ENCODE data around the gene GPR107. TPM values are rescaled to one million over a fixed set of nuclear protein-coding genes. Genes with fewer than 3 reads are reported as not detected.
A peak's percentile ranks its signal among the peaks of the same experiment; 100 is the strongest.
"Not testable (repeated sequence)": the region's sequence is repeated elsewhere in the genome, so short reads cannot be mapped to it uniquely, and the experiment has no call there.

GPR107 gene
- 10 to 100 TPM; 48.7 to 57.7 (median 54.1) TPM for polyA plus RNA-seq (ENCODE audit: insufficient read length in 4 of 4)

GRCh38 chr9:130053504-130054324 is at the start of gene GPR107:
Gene GPR107, plus strand, starts transcription at chr9:130053906. Its CDS starts 27 bp downstream, at chr9:130053933.
- DNase-seq (ENCODE audit: low read depth in 4 of 4, low spot score in 2 of 4): peak in 2 of 4 donors; percentile 71 to 75

DNA sequence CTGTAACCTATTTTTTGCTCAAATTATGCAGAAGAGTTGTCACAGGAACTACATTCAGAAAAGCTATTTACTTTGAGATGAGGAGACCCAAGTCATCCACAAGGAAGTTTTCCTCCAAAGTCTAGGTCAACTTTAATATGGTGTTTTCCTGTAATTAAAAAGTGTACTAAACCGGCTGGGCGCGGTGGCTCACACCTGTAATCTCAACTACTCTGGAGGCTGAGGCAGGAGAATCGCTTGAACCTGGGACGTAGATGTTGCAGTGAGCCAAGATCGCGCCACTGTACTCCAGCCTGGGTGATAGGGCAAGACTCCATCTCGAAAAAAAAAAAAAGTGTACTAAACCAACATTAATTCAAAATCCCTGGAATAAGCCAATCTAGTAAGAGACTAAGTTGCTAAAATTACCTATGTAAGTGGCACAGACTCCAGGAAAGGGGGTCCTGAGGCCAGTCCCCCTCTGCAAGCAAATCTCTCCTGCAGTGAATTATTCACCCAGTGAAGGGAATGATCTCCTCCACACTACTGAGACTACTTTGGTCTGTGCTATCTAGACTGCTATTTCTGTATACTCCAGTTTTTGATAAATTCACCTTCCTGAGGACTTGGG is 49.7 kb upstream of the GPR107 start:
- no peak for DNase-seq (ENCODE audit: low read depth in 4 of 4, low spot score in 2 of 4)

DNA sequence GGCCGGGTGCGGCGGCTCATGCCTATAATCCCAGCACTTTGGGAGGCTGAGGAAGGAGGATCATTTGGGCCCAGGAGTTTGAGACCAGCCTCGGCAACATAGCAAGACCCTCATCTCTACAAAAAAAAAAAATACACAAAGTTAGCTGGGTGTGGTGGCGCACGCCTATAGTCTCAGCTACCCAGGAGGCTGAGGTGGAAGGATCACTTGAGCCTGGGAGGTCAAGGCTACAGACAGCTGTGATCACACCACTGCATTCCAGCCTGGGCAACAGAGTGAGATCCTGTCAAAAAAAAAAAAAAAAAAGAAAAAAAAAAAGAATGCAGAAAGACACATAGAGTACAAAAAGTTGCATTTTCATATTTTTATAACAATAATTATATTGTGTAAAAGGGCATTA is 46.8 kb upstream of the GPR107 start:
- DNase-seq (ENCODE audit: low read depth in 4 of 4, low spot score in 2 of 4): not testable (repeated sequence)

GRCh38 chr9:130008538-130008937 is 45.2 kb upstream of the GPR107 start:
- no peak for DNase-seq (ENCODE audit: low read depth in 4 of 4, low spot score in 2 of 4)

GRCh38 chr9:130009546-130009945 is 44.2 kb upstream of the GPR107 start:
- DNase-seq (ENCODE audit: low read depth in 4 of 4, low spot score in 2 of 4): not testable (repeated sequence)

GRCh38 chr9:130010151-130010988 is 43.3 kb upstream of the GPR107 start:
- DNase-seq (ENCODE audit: low read depth in 4 of 4, low spot score in 2 of 4): no peak

- no peak for DNase-seq (ENCODE audit: low read depth in 4 of 4, low spot score in 2 of 4)
Observed at GRCh38 chr9:130013326-130013725, 40.4 kb upstream of the GPR107 start.

DNA sequence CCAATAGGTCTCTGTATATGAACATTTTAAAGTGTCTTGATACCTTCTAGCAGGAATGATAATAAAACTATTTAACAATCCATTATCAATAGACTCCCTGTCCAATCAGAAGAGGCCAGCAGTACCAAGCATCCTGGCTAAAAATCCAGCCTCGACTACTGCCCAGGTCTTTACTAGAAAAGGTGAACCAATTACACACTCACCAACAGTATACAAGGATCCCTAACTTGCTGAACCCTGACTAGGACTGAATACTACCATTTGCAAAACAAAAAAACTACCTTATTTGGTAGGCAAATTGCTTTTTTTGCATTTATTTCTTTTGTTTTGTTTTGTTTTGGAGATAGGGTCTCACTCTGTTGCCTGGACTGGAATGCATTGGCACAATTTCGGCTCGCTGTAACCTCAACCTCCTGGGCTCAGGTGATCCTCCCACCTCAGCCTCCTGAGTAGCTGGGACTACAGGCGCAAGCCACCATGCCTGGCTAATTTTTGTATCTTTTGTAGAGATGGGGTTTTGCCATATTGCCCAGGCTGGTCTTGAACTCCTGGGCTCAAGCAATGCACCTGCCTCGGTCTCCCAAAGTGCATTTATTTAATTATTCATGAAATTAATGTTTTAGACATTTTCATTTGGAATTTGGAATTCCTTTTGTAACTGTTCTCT is 38.2 kb upstream of the GPR107 start:
- DNase-seq (ENCODE audit: low read depth in 4 of 4, low spot score in 2 of 4): no peak

- no peak for DNase-seq (ENCODE audit: low read depth in 4 of 4, low spot score in 2 of 4)
Observed at GRCh38 chr9:130017076-130017475, 36.6 kb upstream of the GPR107 start.

DNA sequence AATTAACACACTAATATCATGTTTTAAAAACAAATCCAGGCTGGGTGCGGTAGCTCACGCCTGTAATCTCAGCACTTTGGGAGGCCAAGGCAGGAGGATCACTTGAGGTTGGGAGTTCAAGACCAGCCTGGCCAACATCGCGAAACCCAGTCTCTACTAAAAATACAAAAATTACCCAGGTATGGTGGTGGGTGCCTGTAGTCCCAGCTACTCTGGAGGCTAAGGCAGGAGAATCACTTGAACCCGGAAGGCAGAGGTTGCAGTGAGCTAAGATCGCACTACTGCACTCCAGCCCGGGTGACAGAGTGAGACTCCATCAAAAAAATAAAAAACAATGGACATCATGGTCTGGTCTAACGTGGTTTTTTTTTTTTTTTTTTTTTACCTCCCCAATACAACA is 36.2 kb upstream of the GPR107 start:
- not testable (repeated sequence) for DNase-seq (ENCODE audit: low read depth in 4 of 4, low spot score in 2 of 4)

GRCh38 chr9:130018265-130018664 is 35.4 kb upstream of the GPR107 start:
- DNase-seq (ENCODE audit: low read depth in 4 of 4, low spot score in 2 of 4): no peak

- no peak for DNase-seq (ENCODE audit: low read depth in 4 of 4, low spot score in 2 of 4)
Observed at GRCh38 chr9:130020618-130021017, 33.1 kb upstream of the GPR107 start.

DNA sequence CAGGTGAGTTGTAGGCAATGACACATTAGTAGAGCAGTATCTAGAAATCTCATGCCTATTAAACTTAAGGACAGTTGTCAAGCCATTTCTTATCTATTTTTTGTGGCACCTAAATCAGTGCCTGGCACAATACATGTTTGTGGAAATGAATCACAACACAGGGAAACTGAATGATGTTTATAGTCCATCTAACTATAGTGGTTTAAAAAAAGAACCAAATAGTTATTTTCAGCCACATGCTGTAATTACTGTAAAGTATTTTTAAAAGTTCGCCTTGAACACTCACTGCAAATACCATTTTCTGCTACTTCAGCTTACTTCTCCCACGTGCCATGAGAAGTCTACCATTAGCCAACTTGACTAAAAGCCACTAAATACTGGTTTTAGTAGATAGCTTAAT is 32.6 kb upstream of the GPR107 start:
- DNase-seq (ENCODE audit: low read depth in 4 of 4, low spot score in 2 of 4): no peak

- DNase-seq (ENCODE audit: low read depth in 4 of 4, low spot score in 2 of 4): not testable (repeated sequence)
Observed at GRCh38 chr9:130021842-130022241, 31.9 kb upstream of the GPR107 start.

DNA sequence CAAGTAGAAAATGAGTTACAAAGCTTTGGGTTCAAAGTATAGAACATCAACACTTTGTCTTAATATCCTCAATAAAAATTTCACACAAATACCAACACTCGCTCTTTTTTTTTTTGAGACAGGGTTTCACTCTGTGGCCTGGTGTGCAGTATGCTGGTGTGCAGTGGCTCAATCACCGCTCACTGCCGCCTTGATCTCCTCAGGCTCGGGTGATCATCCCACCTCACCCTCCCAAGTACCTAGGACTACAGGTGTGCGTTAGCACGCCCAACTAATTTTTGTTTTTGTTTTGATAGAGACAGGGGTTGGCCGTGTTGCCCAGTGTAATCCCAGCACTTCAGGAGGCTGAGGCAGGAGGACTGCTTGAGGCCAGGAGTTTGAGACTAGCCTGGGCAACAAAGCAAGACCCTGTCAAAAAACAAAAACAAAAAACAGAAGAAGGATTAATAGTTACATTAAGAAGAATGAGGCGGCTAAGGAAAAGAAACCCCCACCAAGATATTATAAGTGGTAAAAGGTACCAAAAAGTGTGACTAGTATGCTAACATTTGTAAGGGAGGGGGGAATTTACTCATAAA is 31.1 kb upstream of the GPR107 start:
- DNase-seq (ENCODE audit: low read depth in 4 of 4, low spot score in 2 of 4): no peak

GRCh38 chr9:130023144-130023787 is 30.4 kb upstream of the GPR107 start:
- no peak for DNase-seq (ENCODE audit: low read depth in 4 of 4, low spot score in 2 of 4)

- no peak for DNase-seq (ENCODE audit: low read depth in 4 of 4, low spot score in 2 of 4)
Observed at GRCh38 chr9:130023994-130024596, 29.6 kb upstream of the GPR107 start.

- DNase-seq (ENCODE audit: low read depth in 4 of 4, low spot score in 2 of 4): no peak
Observed at GRCh38 chr9:130024597-130024994, 29.1 kb upstream of the GPR107 start.

GRCh38 chr9:130026583-130027340 is 26.9 kb upstream of the GPR107 start:
- DNase-seq (ENCODE audit: low read depth in 4 of 4, low spot score in 2 of 4): no peak
